Measurements from ENCODE around the gene DDX43. TPM values are rescaled to one million over a fixed set of nuclear protein-coding genes. Genes with fewer than 3 reads are reported as not detected.

Gene DDX43
- 1.8 and 2.2 TPM in 2 replicates for total RNA-seq

- no peak for TF ChIP-seq CTCF (conservative IDR thresholded peaks at IDR 0.05; ENCODE audit: low read depth, low read length)
- no peak for DNase-seq (ENCODE audit: low read depth)
- H3K4me3 ChIP-seq (ENCODE audit: low read depth, low read length), result peak within 1 kb of the TSS; percentile 32
Measured at GRCh38 chr6:73394577-73395354, at the start of gene DDX43. Gene DDX43 (plus strand): TSS chr6:73394828. CDS start chr6:73394906, 78 bp downstream.

DNA sequence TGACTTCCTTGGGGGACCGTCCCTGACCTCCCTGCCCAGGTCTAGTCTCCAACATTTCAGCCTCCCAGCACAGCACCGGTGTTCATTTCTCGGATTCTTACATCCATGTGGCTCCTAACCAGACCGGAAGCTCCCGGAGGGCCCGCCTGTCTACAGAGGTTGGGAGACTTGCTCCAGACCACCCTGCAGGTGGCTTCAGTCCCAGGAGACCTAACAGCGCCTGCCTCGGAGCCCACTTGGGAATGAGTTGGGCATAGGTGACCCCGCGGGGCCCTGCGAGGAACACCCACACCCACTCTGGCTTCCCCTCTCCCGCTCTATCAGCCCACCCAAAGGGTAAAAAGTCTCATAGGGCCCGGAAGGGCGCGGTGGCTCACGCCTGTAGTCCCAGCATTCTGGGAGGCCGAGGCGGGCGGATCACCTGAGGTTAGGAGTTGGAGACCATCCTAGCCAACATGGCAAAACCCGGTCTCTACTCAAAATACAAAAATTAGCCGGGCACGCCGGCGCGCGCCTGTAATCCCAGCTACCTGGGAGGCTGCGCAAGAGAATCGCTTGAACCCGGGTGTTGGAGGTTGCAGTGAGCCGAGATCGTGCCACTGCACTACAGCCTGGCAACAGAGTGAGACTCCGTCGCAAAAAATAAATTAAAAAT is 46.0 kb upstream of the DDX43 start:
- DNase-seq (ENCODE audit: low read depth), result no peak
- TF ChIP-seq CTCF (conservative IDR thresholded peaks at IDR 0.05; ENCODE audit: low read depth, low read length), result no peak
- H3K4me3 ChIP-seq (ENCODE audit: low read depth, low read length), result no peak overlapping the region

DNA sequence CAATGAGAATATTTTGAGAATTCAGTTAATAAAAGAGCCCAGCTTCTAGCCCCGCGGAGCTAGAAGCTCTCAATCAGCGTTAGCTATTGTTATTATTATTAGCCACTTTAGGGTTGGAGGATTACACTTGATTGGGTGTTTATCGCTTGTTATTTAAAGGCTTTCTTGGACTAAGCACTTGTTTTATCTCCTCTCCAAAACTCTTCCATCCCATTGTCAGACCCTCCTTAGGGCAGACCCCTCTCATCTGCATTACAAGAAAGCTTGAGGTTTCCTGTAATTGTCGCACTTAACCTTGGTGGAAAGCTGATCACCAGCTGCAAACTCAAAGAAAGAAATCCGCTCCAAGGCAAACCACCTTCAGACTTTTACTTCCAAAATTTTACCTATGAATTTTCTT is 45.3 kb upstream of the DDX43 start:
- no peak for DNase-seq (ENCODE audit: low read depth)
- TF ChIP-seq CTCF (conservative IDR thresholded peaks at IDR 0.05; ENCODE audit: low read depth, low read length), result no peak

GRCh38 chr6:73353636-73354593 is 40.7 kb upstream of the DDX43 start, which contains the start of gene DPPA5:
Gene DPPA5 (minus strand): TSS chr6:73354276. CDS start chr6:73354225, 51 bp downstream.
- no peak within 1 kb of the TSS for H3K4me3 ChIP-seq (ENCODE audit: low read depth, low read length)
- TF ChIP-seq CTCF (conservative IDR thresholded peaks at IDR 0.05; ENCODE audit: low read depth, low read length), result no peak
- DNase-seq (ENCODE audit: low read depth), result no peak

More for the DNA sequence above, 45.3 kb upstream of the DDX43 start:
- H3K4me3 ChIP-seq (ENCODE audit: low read depth, low read length), result no peak overlapping the region

DNA sequence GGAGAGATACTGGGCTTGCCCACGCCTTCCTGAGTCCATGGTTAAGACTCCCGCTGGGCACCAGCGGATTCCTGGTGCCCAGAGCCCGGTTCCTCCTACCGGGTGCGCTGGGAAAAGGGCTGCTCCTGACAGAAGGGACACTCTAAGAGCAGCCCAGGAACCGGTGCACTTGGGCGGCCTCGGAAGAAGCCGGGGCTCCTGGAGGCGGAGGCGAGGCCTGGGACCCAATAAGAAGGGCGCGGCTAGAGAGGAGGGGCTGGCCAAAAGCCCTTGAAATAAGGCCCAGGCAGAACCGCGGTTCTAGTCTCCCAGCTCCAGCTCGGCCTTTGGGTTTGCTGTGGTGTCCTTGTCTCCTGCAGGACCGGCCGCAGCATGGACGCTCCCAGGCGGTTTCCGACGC is 32.3 kb upstream of the DDX43 start, which contains the start of gene KHDC3L:
Gene KHDC3L (plus strand): TSS at position 301 of the 400 bp plus-strand sequence. CDS start 72 bp downstream, at position 373.
- DNase-seq (ENCODE audit: low read depth), result no peak
- no peak for TF ChIP-seq CTCF (conservative IDR thresholded peaks at IDR 0.05; ENCODE audit: low read depth, low read length)
- H3K4me3 ChIP-seq (ENCODE audit: low read depth, low read length), result no peak within 1 kb of the TSS

GRCh38 chr6:73362869-73363536 is 31.6 kb upstream of the DDX43 start:
- DNase-seq (ENCODE audit: low read depth), result no peak
- H3K4me3 ChIP-seq (ENCODE audit: low read depth, low read length), result no peak overlapping the region
- TF ChIP-seq CTCF (conservative IDR thresholded peaks at IDR 0.05; ENCODE audit: low read depth, low read length), result no peak

All from epithelial cell of proximal tubule (primary cell).